ENCODE measurements around the gene SIRT1. TPM values are rescaled to one million over a fixed set of nuclear protein-coding genes. Genes with fewer than 3 reads are reported as not detected.

The SIRT1 gene
- total RNA-seq, 1 experiment from 2014 or later, result 22.8 TPM

DNA sequence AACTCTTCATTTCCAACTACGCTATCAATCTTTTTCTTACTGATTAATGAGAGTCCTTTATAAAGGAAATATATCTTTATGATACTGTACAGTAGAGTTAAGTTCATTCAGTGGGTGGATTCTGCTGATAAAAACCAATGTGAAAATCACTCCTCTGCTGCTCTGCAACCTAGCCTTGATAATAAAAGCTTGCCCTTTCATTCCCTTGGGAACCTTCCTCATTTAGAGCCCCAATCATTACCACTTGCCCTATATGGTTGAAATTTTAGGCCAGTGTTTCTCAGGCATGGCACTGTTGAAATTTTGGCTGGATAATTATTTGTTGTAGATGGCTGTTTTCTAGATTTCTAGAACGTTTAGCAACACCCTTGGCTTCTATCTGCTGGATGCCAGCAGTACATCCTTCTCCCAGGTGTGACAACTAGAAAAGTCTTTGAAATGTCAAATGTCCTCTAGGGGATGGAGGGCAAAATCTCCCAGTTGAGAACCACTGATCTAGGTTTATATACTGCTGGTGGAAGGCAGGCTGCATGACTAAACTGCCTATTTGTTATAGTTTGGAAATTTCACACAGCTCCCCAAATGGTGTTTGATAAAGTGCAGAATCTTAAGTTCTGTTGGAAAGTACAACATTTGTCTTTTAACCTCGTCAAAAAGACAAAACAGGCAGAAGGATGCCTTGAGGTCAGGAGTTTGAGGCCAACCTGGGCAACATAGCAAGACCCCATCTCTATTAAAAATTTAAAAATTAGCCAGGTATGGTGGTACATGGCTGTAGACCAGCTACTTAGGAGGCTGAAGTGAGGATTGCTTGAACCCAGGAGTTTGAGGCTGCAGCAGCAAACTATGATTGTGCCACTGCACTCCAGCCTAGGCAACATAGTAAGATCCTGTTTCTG, 8.9 kb upstream of the SIRT1 start:
- Histone ChIP-seq H3K9me3 (ENCODE audit: control insufficient read depth in 1 of 2, insufficient read depth in 1 of 2, low read depth in 1 of 2, low read length in 2 of 2) (no peaks in the 10 kb centered on the region), H3K79me2 (ENCODE audit: insufficient read depth, low read length) (no peaks in the 10 kb centered on the region), H3K36me3 (ENCODE audit: control insufficient read depth in 1 of 2, insufficient read depth in 2 of 2, low read length in 2 of 2) (no peaks in the 10 kb centered on the region), H4K20me1 (ENCODE audit: insufficient read depth) (no peaks in the 10 kb centered on the region), H3K9ac (ENCODE audit: low read length) (no peak overlapping the region), H2AFZ (ENCODE audit: low read depth, low read length, poor library complexity, severe bottlenecking) (no peak overlapping the region), H3K4me3 (replicated peaks in 1 of 2; ENCODE audit: low read depth in 1 of 2, low read length in 2 of 2) (no peak overlapping the region), H3K4me2 (ENCODE audit: low read length) (no peak overlapping the region), H3K27ac (ENCODE audit: low read depth, low read length) (no peak overlapping the region), H3K9me2 (ENCODE audit: insufficient read depth) (no peaks in the 10 kb centered on the region), H3K4me1 (ENCODE audit: control insufficient read depth in 1 of 2, insufficient read depth in 2 of 2, low read length in 2 of 2) (peaks cover 0 to 4% of the 10 kb centered on the region in 2 experiments; a peak in 1 of 4 replicates), H3K27me3 (ENCODE audit: insufficient read depth, low read length) (no peaks in the 10 kb centered on the region)
- POLR2A ChIA-PET, result no interaction called here
- DNase-seq (ENCODE audit: low read depth, low spot score), result no peak
- no TSS peak for BruUV-seq (replicated peaks)
- CTCF ChIA-PET, result no interaction called here
- ATAC-seq, result no peak
- RAD21 ChIA-PET (ENCODE audit: low non-redundant PET in 1 of 2, low total read pairs in 2 of 2, uncharacterized antibody in 2 of 2, unreplicated experiment in 2 of 2), result no interaction called here
- intact Hi-C loops (cut with micrococcal nuclease), result no loop called here
- TF ChIP-seq SP1 (IDR thresholded peaks at IDR 0.05; ENCODE audit: low read depth) (no peak), EZH2phosphoT487 (IDR thresholded peaks at IDR 0.05; ENCODE audit: borderline replicate concordance) (no peak), CEBPB (IDR thresholded peaks at IDR 0.05; ENCODE audit: low read depth) (no peak), ELF1 (IDR thresholded peaks at IDR 0.05; ENCODE audit: borderline replicate concordance, low read depth) (no peak), POLR2AphosphoS5 (IDR thresholded peaks at IDR 0.05; ENCODE audit: low read depth, low read length) (no peak), YY1 (IDR thresholded peaks at IDR 0.05; ENCODE audit: extremely low read depth, insufficient replicate concordance, low read depth, low read length) (no peak), POLR2A (IDR thresholded peaks at IDR 0.05; ENCODE audit: borderline replicate concordance, extremely low read depth, insufficient read depth, insufficient read length) (no peak), EZH2 (IDR thresholded peaks at IDR 0.05) (no peak)
- TF ChIP-seq, protein P1, sequence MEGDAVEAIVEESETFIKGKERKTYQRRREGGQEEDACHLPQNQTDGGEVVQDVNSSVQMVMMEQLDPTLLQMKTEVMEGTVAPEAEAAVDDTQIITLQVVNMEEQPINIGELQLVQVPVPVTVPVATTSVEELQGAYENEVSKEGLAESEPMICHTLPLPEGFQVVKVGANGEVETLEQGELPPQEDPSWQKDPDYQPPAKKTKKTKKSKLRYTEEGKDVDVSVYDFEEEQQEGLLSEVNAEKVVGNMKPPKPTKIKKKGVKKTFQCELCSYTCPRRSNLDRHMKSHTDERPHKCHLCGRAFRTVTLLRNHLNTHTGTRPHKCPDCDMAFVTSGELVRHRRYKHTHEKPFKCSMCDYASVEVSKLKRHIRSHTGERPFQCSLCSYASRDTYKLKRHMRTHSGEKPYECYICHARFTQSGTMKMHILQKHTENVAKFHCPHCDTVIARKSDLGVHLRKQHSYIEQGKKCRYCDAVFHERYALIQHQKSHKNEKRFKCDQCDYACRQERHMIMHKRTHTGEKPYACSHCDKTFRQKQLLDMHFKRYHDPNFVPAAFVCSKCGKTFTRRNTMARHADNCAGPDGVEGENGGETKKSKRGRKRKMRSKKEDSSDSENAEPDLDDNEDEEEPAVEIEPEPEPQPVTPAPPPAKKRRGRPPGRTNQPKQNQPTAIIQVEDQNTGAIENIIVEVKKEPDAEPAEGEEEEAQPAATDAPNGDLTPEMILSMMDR (IDR thresholded peaks at IDR 0.05 in 2 of 3, conservative IDR thresholded peaks at IDR 0.05 in 1 of 3; ENCODE audit: borderline replicate concordance in 1 of 3, insufficient read depth in 1 of 3, low read depth in 2 of 3, low read length in 2 of 3), result no peak
- TF ChIP-seq, protein P2, sequence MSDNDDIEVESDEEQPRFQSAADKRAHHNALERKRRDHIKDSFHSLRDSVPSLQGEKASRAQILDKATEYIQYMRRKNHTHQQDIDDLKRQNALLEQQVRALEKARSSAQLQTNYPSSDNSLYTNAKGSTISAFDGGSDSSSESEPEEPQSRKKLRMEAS (IDR thresholded peaks at IDR 0.05), result no peak
- TF ChIP-seq, protein P3, sequence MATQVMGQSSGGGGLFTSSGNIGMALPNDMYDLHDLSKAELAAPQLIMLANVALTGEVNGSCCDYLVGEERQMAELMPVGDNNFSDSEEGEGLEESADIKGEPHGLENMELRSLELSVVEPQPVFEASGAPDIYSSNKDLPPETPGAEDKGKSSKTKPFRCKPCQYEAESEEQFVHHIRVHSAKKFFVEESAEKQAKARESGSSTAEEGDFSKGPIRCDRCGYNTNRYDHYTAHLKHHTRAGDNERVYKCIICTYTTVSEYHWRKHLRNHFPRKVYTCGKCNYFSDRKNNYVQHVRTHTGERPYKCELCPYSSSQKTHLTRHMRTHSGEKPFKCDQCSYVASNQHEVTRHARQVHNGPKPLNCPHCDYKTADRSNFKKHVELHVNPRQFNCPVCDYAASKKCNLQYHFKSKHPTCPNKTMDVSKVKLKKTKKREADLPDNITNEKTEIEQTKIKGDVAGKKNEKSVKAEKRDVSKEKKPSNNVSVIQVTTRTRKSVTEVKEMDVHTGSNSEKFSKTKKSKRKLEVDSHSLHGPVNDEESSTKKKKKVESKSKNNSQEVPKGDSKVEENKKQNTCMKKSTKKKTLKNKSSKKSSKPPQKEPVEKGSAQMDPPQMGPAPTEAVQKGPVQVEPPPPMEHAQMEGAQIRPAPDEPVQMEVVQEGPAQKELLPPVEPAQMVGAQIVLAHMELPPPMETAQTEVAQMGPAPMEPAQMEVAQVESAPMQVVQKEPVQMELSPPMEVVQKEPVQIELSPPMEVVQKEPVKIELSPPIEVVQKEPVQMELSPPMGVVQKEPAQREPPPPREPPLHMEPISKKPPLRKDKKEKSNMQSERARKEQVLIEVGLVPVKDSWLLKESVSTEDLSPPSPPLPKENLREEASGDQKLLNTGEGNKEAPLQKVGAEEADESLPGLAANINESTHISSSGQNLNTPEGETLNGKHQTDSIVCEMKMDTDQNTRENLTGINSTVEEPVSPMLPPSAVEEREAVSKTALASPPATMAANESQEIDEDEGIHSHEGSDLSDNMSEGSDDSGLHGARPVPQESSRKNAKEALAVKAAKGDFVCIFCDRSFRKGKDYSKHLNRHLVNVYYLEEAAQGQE (IDR thresholded peaks at IDR 0.05; ENCODE audit: low read depth), result no peak
- TF ChIP-seq, protein P4, sequence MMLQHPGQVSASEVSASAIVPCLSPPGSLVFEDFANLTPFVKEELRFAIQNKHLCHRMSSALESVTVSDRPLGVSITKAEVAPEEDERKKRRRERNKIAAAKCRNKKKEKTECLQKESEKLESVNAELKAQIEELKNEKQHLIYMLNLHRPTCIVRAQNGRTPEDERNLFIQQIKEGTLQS (IDR thresholded peaks at IDR 0.05), result no peak
- TF ChIP-seq, protein P5, sequence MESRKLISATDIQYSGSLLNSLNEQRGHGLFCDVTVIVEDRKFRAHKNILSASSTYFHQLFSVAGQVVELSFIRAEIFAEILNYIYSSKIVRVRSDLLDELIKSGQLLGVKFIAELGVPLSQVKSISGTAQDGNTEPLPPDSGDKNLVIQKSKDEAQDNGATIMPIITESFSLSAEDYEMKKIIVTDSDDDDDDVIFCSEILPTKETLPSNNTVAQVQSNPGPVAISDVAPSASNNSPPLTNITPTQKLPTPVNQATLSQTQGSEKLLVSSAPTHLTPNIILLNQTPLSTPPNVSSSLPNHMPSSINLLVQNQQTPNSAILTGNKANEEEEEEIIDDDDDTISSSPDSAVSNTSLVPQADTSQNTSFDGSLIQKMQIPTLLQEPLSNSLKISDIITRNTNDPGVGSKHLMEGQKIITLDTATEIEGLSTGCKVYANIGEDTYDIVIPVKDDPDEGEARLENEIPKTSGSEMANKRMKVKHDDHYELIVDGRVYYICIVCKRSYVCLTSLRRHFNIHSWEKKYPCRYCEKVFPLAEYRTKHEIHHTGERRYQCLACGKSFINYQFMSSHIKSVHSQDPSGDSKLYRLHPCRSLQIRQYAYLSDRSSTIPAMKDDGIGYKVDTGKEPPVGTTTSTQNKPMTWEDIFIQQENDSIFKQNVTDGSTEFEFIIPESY (IDR thresholded peaks at IDR 0.05; ENCODE audit: extremely low read depth, insufficient replicate concordance, low read length), result no peak

Measured in HCT116 (cell line).